Motor neuron (in vitro differentiated cells): ENCODE measurements around the gene SDF2L1. TPM values are rescaled to one million over a fixed set of nuclear protein-coding genes. Genes with fewer than 3 reads are reported as not detected.

Source experiments
- ATAC-seq, 8 experiments: fragments of 200-7000 bp; cut with Tn5 transposase; replicated peaks in 6 of 8; 2 replicates each; pipeline ENCODE4 v1.8.0; 2021; ENCODE audit warnings: mild to moderate bottlenecking in 8 of 8, moderate library complexity in 8 of 8
- H3K27ac ChIP-seq, 2 donors: fragments of 250-450 bp; sonication (Bioruptor Pico); 2 replicates each; pipeline ENCODE4 v1.9.0; 2021; ENCODE audit warnings: antibody characterized with exemption in 2 of 2, mild to moderate bottlenecking in 2 of 2, moderate library complexity in 1 of 2
- H3K4me1 ChIP-seq, 2 donors: fragments of 250-450 bp; sonication (Bioruptor Pico); replicated peaks in 1 of 2; 2 replicates each; pipeline ENCODE4 v1.6.1; 2021; ENCODE audit warnings: antibody characterized with exemption in 2 of 2, mild to moderate bottlenecking in 2 of 2, moderate library complexity in 1 of 2
- H3K4me3 ChIP-seq, 5 donors: fragments of 250-450 bp; sonication (Bioruptor Pico); 2 replicates each; pipeline ENCODE4 v1.9.0; 2021; ENCODE audit warnings: antibody characterized with exemption in 5 of 5, mild to moderate bottlenecking in 5 of 5, moderate library complexity in 4 of 5
- WGBS, 10 experiments: fragments of 450-650 bp; shearing (Covaris generic); methylation state at CpG; one replicate each; pipeline ENCODE4 v1.0.0; 2022; 5-methylcytosine and 5-hydroxymethylcytosine counted together
- in situ Hi-C, 9 experiments: fragments of 400-800 bp; cut with MboI; loops; one replicate each; pipeline ENCODE4 v1.15.0; 2021; ENCODE audit warnings: low sequenced_read_pairs in 9 of 9, low pct_unique_long_range_greater_than_20kb in 2 of 9; ENCODE audit not compliant: unreplicated experiment in 9 of 9
- total RNA-seq, 8 experiments: library from RNA; unstranded; fragments of 300-600 nt; gene quantifications; 2 replicates each; pipeline versions ENCODE4 v1.2.3 to v1.2.4, GENCODE V29; 2022

Gene SDF2L1
- total RNA-seq, 8 experiments from 2014 or later = 13.2 to 28.9 (median 18.7) TPM

DNA sequence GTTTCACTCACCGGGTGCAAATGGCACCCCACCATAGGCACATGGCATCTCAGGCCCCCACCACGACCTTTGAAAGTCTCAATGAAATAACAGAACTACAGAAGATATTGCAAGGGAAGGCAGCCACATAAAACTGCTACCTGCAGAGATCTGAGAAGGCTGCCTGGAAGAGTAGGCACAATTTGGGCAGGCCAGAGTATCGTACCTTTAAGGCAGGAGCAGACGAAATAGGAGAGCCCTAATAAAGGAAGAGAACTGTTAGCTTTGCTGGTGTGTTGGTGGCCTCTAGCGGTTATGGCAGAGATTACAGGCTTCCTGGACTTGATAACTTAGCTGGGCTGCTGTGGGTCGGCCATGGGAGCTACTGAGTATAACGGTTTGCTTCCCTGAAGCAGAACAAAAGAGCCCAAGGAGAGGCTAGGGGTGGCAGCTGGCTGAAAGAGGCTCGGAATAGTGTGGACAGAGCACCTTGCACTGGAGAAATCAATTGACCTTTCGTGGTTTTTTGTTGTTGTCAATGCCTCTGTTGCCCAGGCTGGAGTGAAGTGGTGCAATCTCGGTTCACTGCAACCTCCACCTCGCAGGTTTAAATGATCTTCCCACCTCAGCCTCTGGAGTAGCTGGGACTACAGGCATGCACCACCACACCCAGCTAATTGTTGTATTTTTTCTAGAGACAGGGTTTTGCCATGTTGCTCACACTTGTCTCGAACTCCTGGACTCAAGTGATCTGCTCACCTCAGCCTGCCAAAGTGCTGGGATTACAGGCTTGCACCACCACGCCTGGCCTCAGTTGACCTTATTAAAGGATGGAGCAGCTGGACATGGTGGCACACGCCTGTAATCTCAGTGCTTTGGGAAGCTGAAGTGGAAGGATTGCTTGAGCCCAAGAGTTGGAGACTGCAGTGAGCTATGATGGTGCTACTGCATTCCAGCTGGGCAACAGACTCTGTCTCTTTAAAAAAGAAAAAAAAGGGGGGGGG lies 4.8 kb downstream of the SDF2L1 start:
- H3K27ac ChIP-seq = peak overlapping the region in 1 of 2 donors; percentile 0
- H3K4me3 ChIP-seq = no peak overlapping the region
- peak in 3 of 8 experiments; percentile 2 to 7 (median 5) for ATAC-seq
- H3K4me1 ChIP-seq = peaks cover 7 to 12% of the 10 kb centered on the region in 2 donors
- in situ Hi-C loops = no loop called here
- WGBS, 10 experiments = 0 to 100% (median 51%) methylated on average over 1 to 8 of the region's 14 CpGs; no CpG with 5 or more reads in 3 of the 10 experiments

DNA sequence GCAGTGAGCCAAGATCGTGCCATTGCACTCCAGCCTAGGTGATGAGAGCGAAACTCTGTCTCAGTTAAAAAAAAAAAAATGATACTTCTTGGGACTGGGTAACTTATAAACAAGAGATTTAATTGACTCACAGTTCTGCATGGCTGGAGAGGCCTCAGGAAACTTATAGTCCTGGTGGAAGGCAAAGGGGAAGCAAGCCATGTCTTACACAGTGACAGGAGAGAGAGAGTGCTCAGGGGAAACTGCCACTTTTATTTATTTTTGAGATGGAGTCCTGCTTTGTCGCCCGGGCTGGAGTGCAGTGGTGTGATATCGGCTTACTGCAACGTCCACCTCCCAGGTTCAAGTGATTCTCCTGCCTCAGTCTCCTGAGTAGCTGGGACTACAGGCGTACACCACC lies 8.2 kb downstream of the SDF2L1 start:
- WGBS, 10 experiments = 60 to 100% (median 85%) methylated on average over 1 to 7 of the region's 7 CpGs; no CpG with 5 or more reads in 5 of the 10 experiments
- Histone ChIP-seq H3K27ac (peak overlapping the region in 1 of 2 donors; percentile 16), H3K4me1 (peaks cover 13 to 17% of the 10 kb centered on the region in 2 donors), H3K4me3 (peak overlapping the region in 1 of 5 donors; percentile 90)
- in situ Hi-C loops = no loop called here
- ATAC-seq = no peak

DNA sequence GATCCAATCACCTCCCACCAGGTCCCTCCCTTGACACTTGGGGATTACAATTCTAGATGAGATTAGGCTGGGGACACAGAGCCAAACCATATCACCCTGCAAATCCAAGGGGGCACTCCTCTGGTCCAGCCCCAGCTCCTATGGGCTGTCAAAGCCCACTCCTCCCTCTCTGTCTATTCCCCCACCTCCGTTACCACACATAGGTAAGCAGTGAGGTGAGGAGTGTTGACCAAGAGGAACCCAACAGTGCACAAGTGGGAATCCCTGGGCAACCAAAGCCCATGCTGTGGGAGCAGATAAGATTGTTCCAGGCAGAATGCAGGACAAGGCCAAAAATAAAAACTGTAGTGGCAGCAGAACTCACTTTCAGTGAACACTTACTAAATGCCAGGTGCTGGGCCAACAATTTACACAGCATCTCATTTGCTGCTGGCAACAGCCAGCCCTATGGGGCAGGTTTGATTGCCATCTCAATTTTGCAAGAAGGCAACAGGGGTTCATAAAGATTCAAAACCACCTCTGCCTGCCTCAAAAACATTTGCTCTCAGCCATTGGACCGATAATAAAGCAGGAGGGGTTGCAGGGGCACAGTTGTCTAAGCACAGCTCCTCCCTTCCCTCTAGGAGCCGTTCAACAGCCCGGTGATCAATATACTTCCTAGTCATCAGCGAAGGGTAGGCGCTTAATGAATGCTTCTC lies 8.9 kb downstream of the SDF2L1 start:
- no peak for ATAC-seq
- Histone ChIP-seq H3K4me1 (peaks cover 13 to 17% of the 10 kb centered on the region in 2 donors), H3K27ac (peak overlapping the region; percentile 7 to 92), H3K4me3 (peak overlapping the region; percentile 46 to 90 (median 56))
- in situ Hi-C loops = no loop called here
- WGBS, 10 experiments = 0 to 22% (median 0%) methylated on average over 1 to 5 of the region's 6 CpGs; no CpG with 5 or more reads in 4 of the 10 experiments

DNA sequence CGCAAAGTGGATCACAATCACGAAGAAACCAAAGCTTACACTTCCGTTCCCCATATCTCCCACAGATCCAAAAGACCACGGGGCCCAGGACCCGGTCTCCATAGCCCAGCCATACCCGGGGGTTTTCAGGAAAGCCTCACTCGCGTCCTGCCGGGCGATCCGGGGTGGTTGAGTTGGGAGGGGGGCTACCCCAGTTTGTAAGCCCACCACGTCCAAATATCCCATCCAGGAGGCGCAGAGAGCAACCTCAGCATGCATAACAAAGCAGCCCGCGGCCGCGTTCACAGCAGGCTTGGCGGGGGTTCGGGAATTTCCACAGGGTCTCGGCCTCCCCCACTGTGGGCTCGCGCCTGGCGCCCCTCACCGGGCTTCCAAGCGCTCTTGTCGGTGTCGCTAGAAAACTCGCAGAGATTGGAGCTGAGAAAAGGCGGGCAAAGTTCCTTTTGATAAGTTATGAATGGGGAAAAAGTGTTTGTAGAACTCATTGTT lies 9.5 kb downstream of the SDF2L1 start:
- 0 to 4% (median 0%) methylated on average over 3 to 21 of the region's 29 CpGs; no CpG with 5 or more reads in 4 of the 10 experiments for WGBS, 10 experiments
- in situ Hi-C loops = no loop called here
- H3K4me3 ChIP-seq = peak overlapping the region; percentile 46 to 90 (median 56)
- H3K4me1 ChIP-seq = peaks cover 13 to 17% of the 10 kb centered on the region in 2 donors
- peak overlapping the region; percentile 7 to 92 for H3K27ac ChIP-seq
- ATAC-seq = peak in 7 of 8 experiments; percentile 5 to 42 (median 30)

DNA sequence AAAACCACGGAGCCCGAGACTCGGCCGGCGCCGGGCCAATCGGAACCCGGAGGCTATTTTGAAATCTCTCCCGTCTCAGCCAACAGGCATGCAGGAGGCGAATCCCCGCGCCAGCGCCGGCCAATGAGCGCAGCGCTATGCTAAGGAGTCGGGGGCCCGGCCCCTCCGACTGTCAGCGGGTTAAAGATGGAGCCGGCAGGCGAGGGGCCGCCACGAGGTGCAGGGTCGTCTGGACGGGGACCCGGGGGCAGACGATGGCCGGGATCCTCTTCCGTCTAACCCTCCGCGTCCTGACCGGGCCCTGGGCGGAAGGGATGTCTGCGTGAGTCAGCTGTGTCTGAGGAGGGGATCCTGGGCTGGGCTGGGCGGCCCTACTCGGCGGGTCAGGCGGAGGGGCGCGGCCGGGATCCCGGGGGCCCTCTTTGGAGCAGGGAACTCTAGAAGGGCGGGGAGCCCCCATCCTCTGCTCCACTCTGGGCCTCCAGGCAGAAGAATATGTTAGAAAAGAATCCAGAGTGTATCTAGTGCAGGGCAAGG lies 10.0 kb downstream of the SDF2L1 start:
- Histone ChIP-seq H3K27ac (peak overlapping the region; percentile 46 to 92), H3K4me1 (peaks cover 13 to 19% of the 10 kb centered on the region in 2 donors), H3K4me3 (peak overlapping the region; percentile 46 to 90 (median 56))
- ATAC-seq = peak; percentile 90 to 98 (median 92)
- in situ Hi-C loops = no loop called here
- WGBS, 10 experiments = 0% methylated on average over 1 to 8 of the region's 44 CpGs; no CpG with 5 or more reads in 6 of the 10 experiments

DNA sequence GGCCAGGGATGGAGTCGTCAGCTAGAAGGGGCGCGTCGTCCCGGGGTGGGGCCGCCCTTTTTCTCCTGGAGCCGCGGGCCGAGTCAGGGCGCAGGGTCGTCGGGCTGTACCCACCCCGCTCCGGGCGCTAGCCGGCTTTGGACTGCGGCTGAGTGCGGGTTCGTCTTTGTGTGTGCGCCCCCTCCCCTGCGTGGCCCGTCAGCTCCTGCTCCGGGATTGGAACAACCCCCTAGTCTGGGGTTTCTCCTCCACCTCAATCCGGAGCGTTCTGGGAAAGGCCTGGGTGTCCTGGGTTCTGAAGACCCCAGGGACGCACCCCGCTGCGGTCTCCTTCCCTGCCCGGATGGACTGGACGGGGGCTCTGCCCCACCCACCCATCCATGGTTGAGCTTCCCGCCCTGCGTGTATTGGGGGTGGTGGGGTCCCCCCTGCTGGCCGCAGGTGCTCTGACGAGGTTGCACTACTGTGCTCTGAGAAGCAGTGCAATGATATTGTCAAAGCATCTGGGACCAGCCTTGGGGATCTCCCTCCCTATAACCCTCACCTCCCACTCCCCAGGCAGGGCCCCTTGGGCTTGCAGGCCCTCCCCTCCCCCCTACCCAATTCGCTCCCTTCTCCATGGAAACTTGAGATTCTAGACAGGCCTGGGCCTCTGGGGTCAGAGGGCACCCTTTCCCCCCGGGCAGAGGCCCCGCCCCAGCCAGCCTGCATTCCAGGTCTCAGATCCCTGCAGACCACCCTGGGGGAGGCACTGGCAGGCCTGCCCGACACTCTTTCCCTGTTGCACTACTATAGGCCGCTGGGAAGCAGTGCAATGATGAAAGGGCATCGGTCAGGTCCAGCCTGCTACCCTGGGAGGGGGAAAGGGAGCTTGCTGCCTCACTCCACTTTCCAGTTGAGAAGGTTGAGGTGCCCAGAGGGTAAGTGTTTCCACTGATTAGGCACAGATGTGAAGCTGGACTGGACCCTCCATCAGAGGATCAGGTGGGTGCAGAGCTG lies 10.7 kb downstream of the SDF2L1 start:
- Histone ChIP-seq H3K4me1 (peaks cover 13 to 19% of the 10 kb centered on the region in 2 donors), H3K4me3 (peak overlapping the region; percentile 46 to 90 (median 56)), H3K27ac (peak overlapping the region; percentile 46 to 92)
- 0 to 20% (median 0%) methylated on average over 1 to 5 of the region's 40 CpGs; no CpG with 5 or more reads in 6 of the 10 experiments for WGBS, 10 experiments
- in situ Hi-C loops = no loop called here
- peak in 2 of 8 experiments; percentile 5 to 8 for ATAC-seq

DNA sequence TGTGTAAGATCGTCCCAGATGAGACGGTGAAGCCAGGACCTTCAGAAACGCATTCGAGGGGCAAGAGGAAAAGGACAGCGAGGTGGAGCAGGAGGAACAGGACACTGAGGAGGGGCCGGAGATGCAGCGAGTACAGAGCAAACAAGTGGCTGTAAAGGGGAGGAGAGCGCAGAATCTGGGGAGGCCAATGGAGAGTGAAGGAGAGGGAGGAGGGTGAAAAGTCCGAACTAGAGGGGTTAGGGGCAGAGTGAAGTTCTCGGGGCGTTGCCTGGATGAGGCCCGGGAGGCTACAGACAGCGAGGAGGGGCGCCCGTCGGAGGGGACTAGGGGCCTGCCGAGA lies 14.9 kb downstream of the SDF2L1 start:
- 0 to 70% (median 27%) methylated on average over 1 to 10 of the region's 17 CpGs for WGBS, 10 experiments
- in situ Hi-C loops = no loop called here
- ATAC-seq = no peak
- peak overlapping the region; percentile 33 to 43 (median 39) for H3K4me3 ChIP-seq
- peaks cover 10 to 15% of the 10 kb centered on the region in 2 donors for H3K4me1 ChIP-seq
- peak overlapping the region in 1 of 2 donors; percentile 61 for H3K27ac ChIP-seq

DNA sequence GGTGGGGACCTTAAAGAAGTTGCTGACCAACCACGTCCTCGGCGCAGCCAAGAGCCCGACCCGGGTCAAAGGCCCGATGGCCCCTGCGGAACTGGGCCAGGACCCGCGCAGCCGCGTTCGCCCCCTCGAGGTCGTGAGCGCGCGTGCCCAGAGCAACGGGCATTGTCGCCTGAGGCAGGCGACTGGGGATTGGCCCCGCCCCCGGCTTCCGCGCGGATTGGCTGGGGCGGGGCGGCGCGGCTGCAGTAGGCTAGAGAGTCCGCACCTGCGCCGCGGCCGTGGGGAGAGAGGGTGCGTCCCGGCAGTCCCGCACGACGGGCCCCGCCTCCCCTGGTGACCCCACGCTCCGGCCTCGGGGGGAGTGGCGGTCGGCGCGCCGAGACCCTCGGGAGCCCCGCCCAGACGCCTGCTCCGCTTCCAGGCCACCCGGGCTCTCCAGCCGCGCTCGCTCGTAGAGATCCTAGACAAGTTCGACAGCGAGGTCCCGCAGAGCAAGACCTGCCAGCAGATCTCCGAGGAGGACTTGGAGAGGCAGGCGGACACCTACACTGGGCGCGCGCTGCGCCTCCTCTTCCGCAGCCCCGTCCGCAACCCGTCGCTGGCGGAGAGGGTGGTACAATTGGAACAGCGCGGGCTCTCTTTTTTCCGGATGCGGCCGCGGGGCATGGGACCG lies 15.4 kb downstream of the SDF2L1 start:
- peak overlapping the region; percentile 33 to 43 (median 39) for H3K4me3 ChIP-seq
- peaks cover 10 to 15% of the 10 kb centered on the region in 2 donors for H3K4me1 ChIP-seq
- in situ Hi-C loops = no loop called here
- peak overlapping the region; percentile 14 to 61 for H3K27ac ChIP-seq
- WGBS, 10 experiments = 0% methylated on average over 2 to 13 of the region's 79 CpGs; no CpG with 5 or more reads in 6 of the 10 experiments
- peak; percentile 83 to 92 (median 88) for ATAC-seq

DNA sequence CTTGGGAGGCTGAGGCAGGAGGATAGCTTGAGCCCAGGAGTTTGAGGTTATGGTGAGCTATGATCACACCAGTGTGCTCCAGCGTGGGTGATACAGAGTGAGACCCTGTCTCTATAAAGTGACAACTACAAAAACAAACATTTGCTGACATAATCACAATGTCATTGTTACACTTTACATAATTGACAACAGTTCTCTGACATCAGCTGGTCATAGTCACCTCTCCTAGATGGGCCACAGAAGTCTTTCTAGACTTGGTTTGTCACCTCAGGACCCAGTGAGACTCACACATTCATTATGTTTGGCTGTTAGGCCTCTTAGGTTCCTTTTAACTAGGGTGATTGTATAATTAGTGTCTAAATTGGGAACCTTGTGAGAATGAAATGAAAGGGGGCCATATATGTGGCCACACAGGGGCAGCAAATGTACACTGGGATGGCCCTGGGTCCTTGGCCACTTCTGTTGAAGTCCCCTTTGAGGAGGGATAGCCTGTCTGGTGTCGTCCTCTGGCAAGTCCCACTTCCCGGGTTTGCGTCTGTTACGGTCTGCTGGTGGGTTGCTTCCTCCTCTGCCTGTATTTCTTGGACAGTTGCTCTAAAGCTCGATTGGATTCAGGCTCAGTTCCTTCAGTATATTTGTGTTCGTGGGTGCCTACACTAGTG lies 17.9 kb downstream of the SDF2L1 start:
- 76 to 100% (median 88%) methylated on average over 1 to 5 of the region's 7 CpGs; no CpG with 5 or more reads in 1 of the 10 experiments for WGBS, 10 experiments
- ATAC-seq = no peak
- in situ Hi-C loops = no loop called here
- H3K4me1 ChIP-seq = peaks cover 4 to 8% of the 10 kb centered on the region in 2 donors
- H3K27ac ChIP-seq = no peak overlapping the region
- H3K4me3 ChIP-seq = no peak overlapping the region

DNA sequence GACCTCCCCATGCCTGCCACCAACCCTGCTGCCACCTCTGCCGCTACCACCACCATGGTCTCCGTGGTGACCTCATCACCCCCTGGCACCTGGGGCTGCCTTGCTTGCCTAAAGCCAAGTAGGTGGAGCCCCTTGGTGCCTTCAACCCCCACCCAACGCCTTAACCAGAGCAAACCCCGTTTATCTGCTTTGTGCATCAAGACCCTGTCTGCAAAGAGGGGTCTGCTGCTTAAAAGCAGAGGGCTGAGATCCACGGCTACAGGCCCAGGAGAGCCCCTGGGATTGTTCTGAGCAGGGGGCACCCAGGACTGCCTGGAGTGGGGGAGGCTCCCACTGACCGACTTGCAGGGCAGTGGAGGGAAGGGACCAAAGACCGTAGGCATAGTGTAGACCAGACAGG lies 18.8 kb downstream of the SDF2L1 start:
- WGBS, 10 experiments = 30 to 86% (median 49%) methylated on average over 2 to 4 of the region's 7 CpGs; no CpG with 5 or more reads in 6 of the 10 experiments
- H3K4me1 ChIP-seq = peaks cover 7 to 11% of the 10 kb centered on the region in 2 donors
- no peak for ATAC-seq
- H3K4me3 ChIP-seq = no peak overlapping the region
- H3K27ac ChIP-seq = no peak overlapping the region
- in situ Hi-C loops = no loop called here

DNA sequence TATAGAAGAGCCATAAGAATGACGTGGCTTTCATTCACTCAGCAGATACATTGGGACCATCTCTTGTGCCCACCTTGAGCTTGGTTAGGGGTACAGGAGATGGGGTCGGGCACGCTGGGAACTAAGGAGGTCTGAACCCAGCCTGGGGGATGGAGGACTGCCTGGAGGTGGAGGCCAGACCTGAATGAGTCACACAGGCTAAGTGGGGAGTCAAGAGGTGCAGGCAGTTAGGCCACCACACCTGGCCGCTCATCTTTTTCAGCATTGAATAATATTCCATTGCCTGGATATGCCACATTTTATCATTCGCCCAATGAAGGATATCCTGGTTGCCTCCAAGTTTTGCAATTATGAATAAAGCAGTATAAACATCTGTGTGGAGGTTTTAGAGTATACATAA lies 19.9 kb downstream of the SDF2L1 start:
- Histone ChIP-seq H3K27ac (no peak overlapping the region), H3K4me1 (peaks cover 8 to 10% of the 10 kb centered on the region in 2 donors), H3K4me3 (no peak overlapping the region)
- 52 to 100% (median 83%) methylated on average over 1 to 5 of the region's 5 CpGs; no CpG with 5 or more reads in 4 of the 10 experiments for WGBS, 10 experiments
- in situ Hi-C loops = no loop called here
- no peak for ATAC-seq
